Bronchial epithelial cell (primary cell): ENCODE results near the gene PGAM1. TPM values are rescaled to one million over a fixed set of nuclear protein-coding genes. Genes with fewer than 3 reads are reported as not detected.

Source experiments
- DNase-seq: peaks from one replicate; pipeline ENCODE4 v3.0.0-alpha.2; 2010; ENCODE audit warnings: low read depth
- FAIRE-seq: peaks from 2 replicates; lab custom pipeline; 2011; peaks lifted over from hg19 to GRCh38; lab: Jason Lieb, UNC
- H3K27me3 ChIP-seq: 2 replicates; pipeline ENCODE4 v1.5.1; 2011; ENCODE audit warnings: low read length; ENCODE audit not compliant: control insufficient read depth, insufficient read depth
- H3K36me3 ChIP-seq: 2 replicates; pipeline ENCODE4 v1.5.1; 2011; ENCODE audit warnings: low read length; ENCODE audit not compliant: control insufficient read depth, insufficient read depth
- H3K4me3 ChIP-seq: 2 replicates; pipeline ENCODE4 v1.5.1; 2011; ENCODE audit warnings: mild to moderate bottlenecking, low read depth, low read length, control low read depth
- CTCF ChIP-seq: IDR thresholded peaks from 2 replicates; pipeline ENCODE4 v1.5.1; 2011; ENCODE audit warnings: mild to moderate bottlenecking, moderate library complexity, low read length, control low read depth, inconsistent platforms; ENCODE audit not compliant: insufficient read depth, severe bottlenecking
- total RNA-seq: library from RNA; depleted of rRNA; stranded (reverse); fragments of >200 nt; gene quantifications from 2 replicates; pipeline ENCODE4 v1.2.1, GENCODE V29; 2014

PGAM1 gene
- total RNA-seq, 1 donor from 2014 or later: 404 TPM

GRCh38 chr10:97445357-97445721 is 19.3 kb downstream of the PGAM1 start:
- H3K36me3 ChIP-seq: peaks cover 1% of the 10 kb centered on the region
- FAIRE-seq (no peak), DNase-seq (no peak)
- peak overlapping the region; percentile 63 for H3K4me3 ChIP-seq
- TF ChIP-seq CTCF: no peak
- no peaks in the 10 kb centered on the region for H3K27me3 ChIP-seq

GRCh38 chr10:97445722-97446639 is 20.0 kb downstream of the PGAM1 start, which contains the start of the genes EXOSC1 and ZDHHC16:
TSS of gene EXOSC1 (minus strand) at chr10:97446006. CDS start at chr10:97445985, 21 bp downstream.
TSS of gene ZDHHC16 (plus strand) at chr10:97446175. CDS start at chr10:97451676, 5,501 bp downstream.
- peak; percentile 19 for TF ChIP-seq CTCF
- Histone ChIP-seq H3K4me3 (peak within 1 kb of the TSS; percentile 63), H3K36me3 (peaks cover 1% of the 10 kb centered on the region), H3K27me3 (no peaks in the 10 kb centered on the region)
- FAIRE-seq: no peak
- peak; percentile 96 for DNase-seq

GRCh38 chr10:97450828-97451227 is 24.8 kb downstream of the PGAM1 start:
- FAIRE-seq (peak; percentile 85), DNase-seq (peak; percentile 33)
- no peak for TF ChIP-seq CTCF
- Histone ChIP-seq H3K36me3 (peaks cover 5% of the 10 kb centered on the region), H3K27me3 (no peaks in the 10 kb centered on the region), H3K4me3 (no peak overlapping the region)

- Histone ChIP-seq H3K36me3 (peaks cover 7% of the 10 kb centered on the region), H3K4me3 (no peak overlapping the region), H3K27me3 (no peaks in the 10 kb centered on the region)
- FAIRE-seq (no peak), DNase-seq (no peak)
- TF ChIP-seq CTCF: no peak
Measured at GRCh38 chr10:97451605-97452004, 25.6 kb downstream of the PGAM1 start.

GRCh38 chr10:97452352-97452751 is 26.4 kb downstream of the PGAM1 start:
- H3K4me3 ChIP-seq: no peak overlapping the region
- DNase-seq (no peak), FAIRE-seq (no peak)
- TF ChIP-seq CTCF: no peak
- peaks cover 9% of the 10 kb centered on the region for H3K36me3 ChIP-seq
- no peaks in the 10 kb centered on the region for H3K27me3 ChIP-seq
